H1 (cell line): ENCODE results near the gene RILPL1.

ENCODE experiments used
- TBP ChIP-seq: IDR thresholded peaks from 2 replicates; pipeline ENCODE4 v1.6.1; 2011; ENCODE audit warnings: low read depth, low read length, improper control_type of control experiment
- TF ChIP-seq, protein P1 (sequence below), 3 experiments: IDR thresholded peaks; 1 replicate in 2 of 3; 2 replicates in 1 of 3; pipeline versions ENCODE4 v1.5.1 to v1.6.1; 2011; ENCODE audit warnings: low read length in 3 of 3, mild to moderate bottlenecking in 3 of 3, inconsistent platforms in 2 of 3, low read depth in 1 of 3, moderate library complexity in 1 of 3; ENCODE audit not compliant: insufficient read depth in 1 of 3; ENCODE audit errors: control extremely low read depth in 1 of 3

DNA sequence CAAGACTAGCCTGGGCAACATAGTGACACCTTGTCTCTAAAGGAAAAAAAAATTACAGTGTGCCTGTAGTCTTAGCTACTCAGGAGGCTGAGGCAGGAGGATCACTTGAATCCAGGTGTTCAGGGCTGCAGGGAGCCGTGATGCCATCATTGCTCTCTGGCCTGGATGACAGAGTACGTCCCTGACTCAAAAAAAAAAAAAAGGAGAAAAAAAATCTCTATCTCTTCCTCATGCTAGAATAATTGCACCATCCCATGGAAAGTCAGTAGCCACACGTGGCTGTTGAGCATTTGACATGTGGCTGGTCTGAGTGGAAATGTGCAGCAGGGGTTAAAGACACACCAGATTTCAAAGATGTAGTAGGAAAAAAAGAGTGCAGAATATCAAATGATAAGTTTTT lies 3.8 kb downstream of the RILPL1 start:
- no peak for TF ChIP-seq TBP
- TF ChIP-seq, protein P1, sequence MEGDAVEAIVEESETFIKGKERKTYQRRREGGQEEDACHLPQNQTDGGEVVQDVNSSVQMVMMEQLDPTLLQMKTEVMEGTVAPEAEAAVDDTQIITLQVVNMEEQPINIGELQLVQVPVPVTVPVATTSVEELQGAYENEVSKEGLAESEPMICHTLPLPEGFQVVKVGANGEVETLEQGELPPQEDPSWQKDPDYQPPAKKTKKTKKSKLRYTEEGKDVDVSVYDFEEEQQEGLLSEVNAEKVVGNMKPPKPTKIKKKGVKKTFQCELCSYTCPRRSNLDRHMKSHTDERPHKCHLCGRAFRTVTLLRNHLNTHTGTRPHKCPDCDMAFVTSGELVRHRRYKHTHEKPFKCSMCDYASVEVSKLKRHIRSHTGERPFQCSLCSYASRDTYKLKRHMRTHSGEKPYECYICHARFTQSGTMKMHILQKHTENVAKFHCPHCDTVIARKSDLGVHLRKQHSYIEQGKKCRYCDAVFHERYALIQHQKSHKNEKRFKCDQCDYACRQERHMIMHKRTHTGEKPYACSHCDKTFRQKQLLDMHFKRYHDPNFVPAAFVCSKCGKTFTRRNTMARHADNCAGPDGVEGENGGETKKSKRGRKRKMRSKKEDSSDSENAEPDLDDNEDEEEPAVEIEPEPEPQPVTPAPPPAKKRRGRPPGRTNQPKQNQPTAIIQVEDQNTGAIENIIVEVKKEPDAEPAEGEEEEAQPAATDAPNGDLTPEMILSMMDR (IDR thresholded peaks at IDR 0.05; ENCODE audit: control extremely low read depth in 1 of 3, insufficient read depth in 1 of 3, low read depth in 1 of 3, low read length in 3 of 3) = no peak
